ENCODE results near the gene ENO3.

ENO3 gene

DNA sequence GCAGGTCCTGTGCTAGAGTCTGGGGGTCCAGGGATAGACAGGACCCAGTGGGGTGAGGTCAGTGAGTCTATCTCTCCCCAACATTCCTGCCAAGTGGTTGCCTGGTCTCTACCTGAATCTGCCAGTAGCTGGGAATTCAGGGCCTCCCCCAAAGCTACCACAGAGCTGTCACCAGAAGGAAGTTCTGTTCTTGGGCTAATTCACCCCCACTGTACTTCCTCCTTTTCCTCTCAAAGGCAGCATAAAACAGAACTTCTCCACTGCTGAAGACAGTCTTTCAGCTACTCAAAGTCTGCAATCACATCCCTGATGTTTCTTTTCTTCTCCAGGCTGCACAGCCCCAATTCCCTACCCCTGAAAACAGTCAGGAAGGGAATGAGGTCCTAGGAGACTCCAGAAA, 27.8 kb downstream of the ENO3 start:
- DNase-seq, result no peak

GRCh38 chr17:4980644-4981216, 29.8 kb downstream of the ENO3 start:
- no peak for DNase-seq

- no peak for DNase-seq
Observed at GRCh38 chr17:4982305-4982704, 31.4 kb downstream of the ENO3 start.

- no peak for DNase-seq
Observed at GRCh38 chr17:4986403-4986802, 35.5 kb downstream of the ENO3 start.

DNA sequence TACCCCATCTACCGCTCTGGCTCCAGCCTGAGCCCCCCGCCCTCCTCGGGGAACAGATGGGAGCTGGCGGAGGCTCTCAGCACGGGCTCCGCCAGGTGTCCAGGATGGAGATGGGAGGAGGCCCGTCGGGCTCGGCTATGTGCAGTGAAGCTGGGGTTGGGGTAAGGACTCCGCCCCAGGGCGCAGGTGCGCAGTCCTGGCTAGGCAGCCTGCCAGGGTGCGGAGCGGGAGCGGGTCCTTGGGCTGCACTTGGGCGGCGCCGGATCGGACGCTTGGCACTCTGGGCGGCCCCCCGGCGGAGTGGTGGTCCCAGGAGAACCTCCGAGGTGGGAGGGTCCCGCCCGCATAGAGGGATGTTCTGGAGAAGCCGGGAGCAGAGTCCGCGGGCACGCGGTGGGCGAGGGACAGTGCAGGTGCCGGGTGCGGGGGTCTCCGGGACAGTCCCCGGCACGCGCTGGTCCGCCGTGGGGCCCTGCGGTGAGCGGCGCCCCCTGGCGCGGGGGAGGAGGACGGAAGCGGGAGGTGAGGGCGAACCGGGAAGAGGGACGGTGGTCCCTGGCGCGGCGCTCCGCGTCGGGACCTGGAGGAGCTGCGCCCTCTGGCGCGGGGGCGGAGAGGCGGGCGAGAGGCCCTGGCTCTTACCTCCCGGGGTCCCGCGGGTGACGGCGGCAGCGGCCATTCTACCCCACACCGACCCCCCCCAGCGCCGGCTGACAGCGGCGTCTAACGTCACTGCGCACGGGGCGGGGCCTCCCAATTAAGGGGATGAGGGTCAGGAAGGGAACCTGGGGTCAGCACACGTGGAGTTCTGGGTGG, 36.2 kb downstream of the ENO3 start, which contains the start of gene CAMTA2:
TSS of gene CAMTA2 (minus strand) at position 725 of the 816 bp plus-strand sequence. CDS start 1,453 bp downstream, outside the sequence.
- DNase-seq, result peak; percentile 91

DNA sequence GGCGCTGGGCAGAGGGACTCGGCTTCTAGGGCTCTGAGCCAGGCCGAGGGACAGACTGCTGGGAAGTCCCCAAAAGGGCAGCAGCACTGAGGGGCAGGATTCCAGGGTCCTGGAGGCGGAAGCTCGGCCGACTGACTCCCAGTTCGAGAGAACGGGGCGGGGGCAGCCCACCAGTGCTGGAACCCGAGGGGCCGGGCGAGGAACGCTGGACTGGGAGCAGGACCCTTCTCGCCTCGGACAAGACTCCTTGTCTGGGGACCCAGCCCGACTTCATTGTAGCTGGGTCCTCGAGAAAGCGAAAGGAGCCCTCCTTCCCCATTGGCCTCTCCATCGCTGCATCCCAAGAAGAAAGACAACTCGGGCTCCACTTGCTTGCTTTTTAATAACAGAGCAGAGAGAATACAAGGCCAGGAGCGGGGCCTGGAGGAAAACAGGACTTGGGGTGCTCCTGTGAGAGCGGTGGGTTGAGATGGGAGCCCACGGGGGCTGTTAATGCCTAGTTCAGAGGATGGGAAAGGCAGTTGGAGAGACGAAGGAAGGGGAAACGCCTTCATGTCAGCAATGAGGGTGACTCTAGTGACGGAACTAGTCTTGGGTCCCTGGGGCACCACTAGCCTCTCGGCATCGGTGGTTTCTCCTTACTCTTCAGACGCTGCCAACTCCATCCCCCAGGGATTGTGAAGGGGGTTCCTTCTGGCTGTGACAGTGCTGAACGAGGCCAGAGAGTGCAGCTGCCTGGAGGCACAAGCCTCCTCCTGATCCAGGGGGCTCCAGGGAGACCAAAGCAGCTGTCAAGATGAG, 37.0 kb downstream of the ENO3 start:
- DNase-seq, result no peak

- no peak for DNase-seq
Observed at GRCh38 chr17:4994081-4994595, 43.2 kb downstream of the ENO3 start.

GRCh38 chr17:4997302-4998026, 46.5 kb downstream of the ENO3 start, which contains the start of the genes INCA1 and KIF1C:
Gene INCA1 (minus strand): TSS chr17:4997522. CDS start chr17:4994437, 3,085 bp downstream.
Gene KIF1C (plus strand): TSS chr17:4997950. CDS start chr17:5000247, 2,297 bp downstream.
- DNase-seq, result peak; percentile 90

DNA sequence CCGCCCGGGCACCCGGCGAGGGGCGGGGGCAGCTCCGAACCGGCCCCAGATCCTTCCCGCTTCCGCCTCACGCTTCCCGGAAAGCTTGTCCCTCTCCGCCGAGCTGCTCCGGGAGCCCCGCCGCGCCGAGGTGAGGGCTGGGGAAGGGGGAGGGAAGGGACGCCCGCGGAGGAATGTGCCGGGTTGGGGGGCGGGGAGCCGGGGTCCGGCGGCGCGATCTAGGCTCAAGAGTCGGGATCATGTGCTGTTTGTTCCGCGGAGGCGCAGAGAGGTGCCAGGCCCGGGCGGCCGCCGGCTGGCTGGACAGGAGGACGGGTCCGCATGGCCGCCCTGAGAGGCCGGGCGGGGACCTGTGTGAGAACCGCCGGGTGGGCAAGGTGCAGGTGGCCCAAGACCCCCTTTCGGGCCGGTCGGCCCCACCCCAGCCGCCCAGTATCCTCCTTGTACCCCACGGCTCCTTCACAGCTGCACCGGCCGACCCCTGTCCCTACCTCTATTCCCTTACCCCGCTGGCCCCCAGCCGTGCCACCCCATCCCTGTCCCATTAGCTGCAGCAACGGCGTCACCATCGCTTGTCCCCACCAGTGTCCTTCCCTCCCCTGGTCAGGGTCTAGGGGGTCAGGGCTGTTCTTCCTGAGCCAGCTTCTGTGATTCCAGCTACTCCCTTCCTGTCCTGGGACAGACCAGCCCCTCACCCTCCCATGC, 47.3 kb downstream of the ENO3 start:
- peak; percentile 36 for DNase-seq

GRCh38 chr17:4998732-4999429, 48.0 kb downstream of the ENO3 start:
- no peak for DNase-seq

DNA sequence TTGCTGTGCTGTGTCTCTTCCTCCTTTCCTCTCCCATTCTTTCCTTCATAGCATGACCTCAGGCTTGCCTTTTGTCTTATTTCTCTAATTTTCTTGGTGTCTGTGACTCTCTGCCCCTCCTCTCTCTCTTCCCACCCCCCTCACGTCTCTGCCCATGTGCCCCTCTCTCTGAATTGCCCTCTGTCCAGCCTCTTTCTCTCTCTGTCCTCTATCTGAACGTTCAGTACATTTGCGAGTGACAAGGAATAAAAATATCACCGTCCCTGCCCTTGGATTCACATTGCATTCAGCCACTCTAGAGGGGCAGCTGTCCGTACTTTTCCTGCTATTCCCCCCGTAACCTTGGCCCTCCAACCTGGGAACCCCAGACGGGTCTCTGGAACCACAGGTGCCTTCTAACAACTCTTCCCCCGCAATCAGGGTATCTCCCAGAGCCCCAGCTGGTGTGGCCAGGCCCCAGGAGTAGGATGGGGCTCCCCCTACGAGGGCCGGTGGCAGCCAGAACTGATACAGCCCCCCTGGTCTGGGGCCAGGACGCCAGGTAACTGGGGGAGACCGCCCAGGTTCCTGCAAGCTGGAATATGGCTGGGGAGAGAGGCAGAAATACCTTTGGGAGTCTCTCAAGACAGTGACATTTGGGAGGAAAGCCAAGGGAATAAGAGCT, 48.6 kb downstream of the ENO3 start:
- no peak for DNase-seq

DNA sequence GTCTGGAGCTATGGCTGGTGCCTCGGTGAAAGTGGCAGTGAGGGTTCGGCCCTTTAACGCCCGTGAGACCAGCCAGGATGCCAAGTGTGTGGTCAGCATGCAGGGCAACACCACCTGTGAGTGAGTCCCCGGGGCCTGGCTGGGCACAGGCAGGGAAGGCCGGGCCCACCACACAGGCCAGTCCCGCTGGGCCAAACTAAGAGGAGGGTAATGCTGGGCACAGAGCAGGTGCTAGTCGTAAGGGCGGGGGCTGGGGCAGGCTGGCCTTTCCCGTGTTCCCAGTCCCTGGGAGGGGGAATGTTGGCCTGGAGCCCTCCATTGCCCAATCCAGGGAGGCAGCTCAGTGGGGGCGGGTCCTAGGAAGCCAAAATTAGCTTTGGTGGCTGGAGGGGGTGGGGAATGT, 49.3 kb downstream of the ENO3 start:
- DNase-seq, result no peak

GRCh38 chr17:5002121-5002788, 51.3 kb downstream of the ENO3 start:
- DNase-seq, result no peak

DNA sequence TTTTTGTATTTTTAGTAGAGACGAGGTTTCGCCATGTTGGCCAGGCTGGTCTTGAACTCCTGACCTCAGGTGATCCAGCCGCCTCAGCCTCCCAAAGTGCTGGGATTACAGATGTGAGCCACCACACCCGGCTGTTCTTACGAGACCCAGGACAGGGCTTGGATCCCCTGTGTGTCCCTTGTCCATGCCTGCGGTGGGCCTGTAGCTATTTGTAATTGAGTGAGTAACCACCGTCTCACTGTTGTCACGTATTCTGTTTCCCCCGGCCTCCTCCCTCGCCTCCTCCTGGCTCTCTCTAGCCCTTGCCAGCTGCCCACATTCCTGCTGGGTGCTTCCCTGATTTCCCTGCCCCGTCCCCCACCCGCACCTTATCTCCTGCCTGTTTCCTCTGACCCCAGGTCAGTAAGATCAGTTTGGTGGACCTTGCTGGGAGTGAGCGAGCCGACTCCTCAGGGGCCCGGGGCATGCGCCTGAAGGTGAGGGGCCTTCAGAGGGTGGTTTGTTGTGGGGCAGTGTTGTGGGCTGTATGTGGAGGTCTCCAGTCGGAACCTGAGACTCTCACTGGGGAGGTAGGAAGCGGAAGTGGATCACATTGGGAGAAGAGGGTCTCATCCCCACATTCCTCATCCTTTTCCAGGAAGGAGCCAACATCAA, 52.4 kb downstream of the ENO3 start:
- no peak for DNase-seq
